ENCODE data around the gene ARHGAP26.

The ARHGAP26 gene

DNA sequence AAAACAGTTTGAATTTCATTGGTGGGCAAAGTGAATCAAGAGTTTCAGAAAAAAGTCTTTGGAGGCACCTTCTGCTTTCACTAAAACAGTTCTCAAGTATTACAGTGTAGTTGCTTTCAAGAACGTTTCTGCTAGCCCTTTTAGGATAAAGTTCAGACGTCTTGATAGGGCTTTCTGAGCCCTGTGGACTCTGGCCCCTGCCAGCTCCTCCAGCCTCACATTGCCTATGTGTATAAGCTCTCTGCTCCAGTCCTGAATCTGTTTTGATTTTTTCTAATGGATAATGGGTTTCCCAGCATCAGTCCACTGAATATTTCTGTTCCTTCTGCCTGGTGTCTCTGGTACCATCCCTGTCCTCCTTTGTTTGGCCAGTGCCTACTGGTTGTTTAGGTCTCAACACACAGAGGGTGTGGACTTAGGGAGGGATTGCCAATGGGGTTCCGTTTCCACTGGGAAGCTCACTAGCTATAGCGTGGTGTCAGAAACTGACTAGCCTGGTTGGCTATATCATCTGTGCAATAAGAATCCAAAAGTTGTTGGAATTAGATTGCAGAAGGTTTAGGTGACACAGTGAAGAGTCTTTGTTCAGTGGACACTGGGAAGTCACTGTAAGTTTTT lies 26.4 kb downstream of the ARHGAP26 start:
- DNase-seq (ENCODE audit: low read depth) = no peak
- no peak overlapping the region for H3K4me3 ChIP-seq (ENCODE audit: low read depth, low read length)
- TF ChIP-seq, protein P1, sequence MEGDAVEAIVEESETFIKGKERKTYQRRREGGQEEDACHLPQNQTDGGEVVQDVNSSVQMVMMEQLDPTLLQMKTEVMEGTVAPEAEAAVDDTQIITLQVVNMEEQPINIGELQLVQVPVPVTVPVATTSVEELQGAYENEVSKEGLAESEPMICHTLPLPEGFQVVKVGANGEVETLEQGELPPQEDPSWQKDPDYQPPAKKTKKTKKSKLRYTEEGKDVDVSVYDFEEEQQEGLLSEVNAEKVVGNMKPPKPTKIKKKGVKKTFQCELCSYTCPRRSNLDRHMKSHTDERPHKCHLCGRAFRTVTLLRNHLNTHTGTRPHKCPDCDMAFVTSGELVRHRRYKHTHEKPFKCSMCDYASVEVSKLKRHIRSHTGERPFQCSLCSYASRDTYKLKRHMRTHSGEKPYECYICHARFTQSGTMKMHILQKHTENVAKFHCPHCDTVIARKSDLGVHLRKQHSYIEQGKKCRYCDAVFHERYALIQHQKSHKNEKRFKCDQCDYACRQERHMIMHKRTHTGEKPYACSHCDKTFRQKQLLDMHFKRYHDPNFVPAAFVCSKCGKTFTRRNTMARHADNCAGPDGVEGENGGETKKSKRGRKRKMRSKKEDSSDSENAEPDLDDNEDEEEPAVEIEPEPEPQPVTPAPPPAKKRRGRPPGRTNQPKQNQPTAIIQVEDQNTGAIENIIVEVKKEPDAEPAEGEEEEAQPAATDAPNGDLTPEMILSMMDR (IDR thresholded peaks at IDR 0.05; ENCODE audit: low read depth, low read length, missing control alignments) = no peak

DNA sequence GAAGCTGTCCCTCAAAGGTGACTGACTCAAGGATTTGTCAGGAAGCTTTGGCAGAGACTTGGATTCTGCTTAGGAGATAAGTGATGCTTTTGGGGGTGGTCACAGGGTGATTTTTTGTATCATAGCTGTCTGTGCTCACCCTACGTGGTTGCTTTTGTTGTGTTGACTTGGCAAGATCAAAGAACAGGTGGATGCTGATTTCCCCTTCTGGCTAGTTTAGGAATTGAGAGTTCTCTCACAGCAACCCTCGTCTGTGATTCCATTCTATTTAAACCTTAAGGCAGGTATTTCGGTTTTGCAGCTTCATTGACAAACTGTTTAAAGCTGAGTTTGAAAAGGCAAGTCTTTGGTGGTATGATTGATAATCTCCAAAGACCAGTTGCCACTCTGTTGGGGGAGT lies 27.2 kb downstream of the ARHGAP26 start:
- TF ChIP-seq, protein P1 (IDR thresholded peaks at IDR 0.05; ENCODE audit: low read depth, low read length, missing control alignments) = peak; percentile 34
- DNase-seq (ENCODE audit: low read depth) = no peak
- H3K4me3 ChIP-seq (ENCODE audit: low read depth, low read length) = no peak overlapping the region

DNA sequence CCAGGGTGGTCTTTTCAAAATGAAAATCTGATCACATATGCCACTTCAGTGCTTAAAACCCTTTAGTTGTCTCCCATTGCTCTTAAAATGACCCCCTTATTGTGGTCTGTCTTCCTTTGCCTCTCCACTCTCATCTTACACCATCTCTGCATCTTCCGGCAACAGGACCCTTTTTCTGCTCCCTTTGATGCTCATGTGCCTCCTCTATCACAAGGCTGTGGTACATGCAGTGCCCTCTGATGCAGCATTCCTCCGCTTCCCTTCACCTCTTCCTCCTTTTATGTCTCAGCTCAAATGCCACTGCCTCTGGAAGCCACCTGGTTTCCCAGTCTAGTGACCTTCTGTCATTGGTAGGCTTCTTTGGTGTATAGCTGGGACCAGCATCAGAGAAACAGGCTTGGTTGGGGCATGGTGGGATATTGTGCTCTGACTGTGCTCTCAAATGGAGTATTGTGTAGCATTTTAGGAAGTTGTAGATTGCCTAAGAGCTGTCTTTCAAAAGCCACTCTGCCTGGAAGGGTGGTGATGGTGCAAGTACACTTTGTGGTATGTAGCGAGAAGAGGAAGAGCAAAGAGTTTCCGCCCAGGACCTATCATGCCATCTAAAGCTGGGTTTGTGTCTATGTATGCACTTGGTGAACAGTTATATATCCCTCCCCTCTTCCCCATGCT lies 28.1 kb downstream of the ARHGAP26 start:
- DNase-seq (ENCODE audit: low read depth) = no peak
- H3K4me3 ChIP-seq (ENCODE audit: low read depth, low read length) = no peak overlapping the region
- TF ChIP-seq, protein P1 (IDR thresholded peaks at IDR 0.05; ENCODE audit: low read depth, low read length, missing control alignments) = no peak

DNA sequence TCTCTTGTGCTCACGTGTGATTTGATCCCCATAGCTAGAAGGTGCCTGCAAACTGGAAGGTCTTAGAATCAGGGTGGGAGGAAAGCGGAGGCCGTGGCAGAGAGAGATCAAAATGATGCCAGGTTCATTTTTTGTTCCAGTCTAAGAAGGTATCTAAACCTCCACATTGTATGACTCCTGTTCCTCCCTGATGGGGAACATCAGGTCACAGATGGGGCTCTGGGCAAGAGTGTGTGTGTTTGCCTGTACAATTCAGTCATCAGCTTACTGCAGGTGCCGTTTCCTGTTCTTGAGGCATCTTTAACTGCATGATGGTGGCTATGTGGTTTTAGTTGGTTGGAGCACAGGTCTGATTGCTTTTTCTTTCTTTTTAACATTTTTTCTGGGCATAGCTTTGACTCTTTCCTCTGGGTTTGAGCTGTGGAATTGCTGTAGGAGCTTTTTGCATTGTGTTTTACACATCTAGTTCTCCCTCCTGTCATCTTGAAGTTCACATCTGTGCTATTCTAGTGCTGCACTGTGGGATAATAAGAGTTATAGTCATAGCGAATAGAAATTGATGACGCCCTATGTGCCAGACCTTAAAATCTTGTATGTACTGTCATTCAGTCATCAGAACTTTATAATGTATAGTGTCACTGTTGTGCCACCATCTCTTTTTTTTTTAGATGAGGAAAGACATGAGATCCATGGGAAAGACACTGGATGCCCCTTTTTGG lies 30.8 kb downstream of the ARHGAP26 start:
- peak overlapping the region; percentile 28; the same call in 1 of the 2 replicates for H3K4me3 ChIP-seq (ENCODE audit: low read depth, low read length)
- peak; percentile 64 for DNase-seq (ENCODE audit: low read depth)
- TF ChIP-seq, protein P1 (IDR thresholded peaks at IDR 0.05; ENCODE audit: low read depth, low read length, missing control alignments) = no peak

DNA sequence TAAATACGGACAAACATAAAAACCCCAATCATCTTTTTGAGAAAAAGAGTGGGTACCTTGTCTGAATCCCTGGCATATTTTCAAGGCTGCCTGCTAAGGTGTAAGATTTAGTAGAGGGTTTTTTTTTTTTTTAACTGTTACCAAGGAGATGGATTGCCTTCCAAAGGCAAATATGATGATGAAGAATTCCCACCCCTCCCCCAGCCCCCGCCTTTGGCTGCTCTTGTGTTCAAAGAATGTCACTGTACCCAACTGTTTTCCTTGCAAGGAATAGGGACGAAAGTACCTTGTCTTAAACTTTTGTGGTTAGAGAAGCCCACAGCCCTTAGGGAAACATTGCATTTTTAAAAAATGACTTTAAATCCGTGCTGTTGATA lies 31.3 kb downstream of the ARHGAP26 start:
- TF ChIP-seq, protein P1 (IDR thresholded peaks at IDR 0.05; ENCODE audit: low read depth, low read length, missing control alignments) = no peak
- no peak overlapping the region for H3K4me3 ChIP-seq (ENCODE audit: low read depth, low read length)
- no peak for DNase-seq (ENCODE audit: low read depth)

DNA sequence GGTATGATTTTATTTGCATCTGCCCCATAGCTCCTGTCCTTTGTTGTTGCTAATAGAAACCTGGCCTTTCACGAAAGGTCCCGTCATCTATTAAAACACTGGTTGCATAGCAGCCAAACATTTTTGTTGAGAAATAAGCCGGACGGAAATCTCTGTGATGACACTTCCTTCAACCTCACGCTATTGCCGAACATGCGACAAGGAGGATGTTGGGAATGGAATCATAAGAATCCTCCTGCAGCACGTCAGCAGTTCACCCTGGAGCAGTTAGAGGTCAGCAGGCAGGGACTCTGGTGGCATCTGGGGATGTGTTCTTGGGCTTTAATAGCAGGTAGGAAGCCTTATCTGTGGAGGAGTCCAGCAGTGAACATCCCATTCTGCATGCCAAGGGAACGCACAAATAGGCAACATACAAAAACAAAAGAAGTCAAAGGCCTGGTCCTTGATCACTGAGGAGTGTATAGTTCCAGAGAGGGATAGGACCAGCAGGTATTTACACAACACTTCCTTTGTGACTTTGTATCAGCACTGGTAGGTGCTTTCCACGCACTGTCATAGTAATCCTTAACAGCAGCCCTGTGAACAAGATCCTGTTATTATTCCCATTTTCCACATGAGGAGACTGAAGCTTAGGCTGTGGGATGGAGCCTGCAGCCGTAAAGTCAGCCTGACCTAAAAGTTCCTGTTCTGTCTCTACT lies 33.4 kb downstream of the ARHGAP26 start:
- H3K4me3 ChIP-seq (ENCODE audit: low read depth, low read length) = no peak overlapping the region
- TF ChIP-seq, protein P1 (IDR thresholded peaks at IDR 0.05; ENCODE audit: low read depth, low read length, missing control alignments) = no peak
- DNase-seq (ENCODE audit: low read depth) = no peak
